H1 (cell line): ENCODE results near the gene TLE4. TPM values are rescaled to one million over a fixed set of nuclear protein-coding genes. Genes with fewer than 3 reads are reported as not detected.

Source experiments
- CTCF ChIA-PET: fragments of 300-600 bp; sonication (Branson Sonifier 250); formaldehyde crosslinking; loops from one replicate; lab custom pipeline; 2021; ENCODE audit not compliant: partially characterized antibody; lab: Charles Lee
- POLR2A ChIA-PET: fragments of 300-600 bp; sonication (Branson Sonifier 250); formaldehyde crosslinking; loops from one replicate; lab custom pipeline; 2021; ENCODE audit warnings: inconsistent platforms; ENCODE audit not compliant: partially characterized antibody; lab: Charles Lee
- DNase-seq, 2 experiments: peaks; one replicate each; pipeline versions ENCODE4 v3.0.0 to v3.0.0-alpha.2; 2010 to 2022; ENCODE audit warnings: low spot score in 2 of 2, low read depth in 1 of 2, mixed read lengths in 1 of 2
- FAIRE-seq: peaks from 2 replicates; lab custom pipeline; 2011; peaks lifted over from hg19 to GRCh38; lab: Jason Lieb, UNC
- H2AFZ ChIP-seq: 2 replicates; pipeline ENCODE4 v1.8.1; 2012; ENCODE audit warnings: low read length, inconsistent platforms
- H2AK5ac ChIP-seq: 2 replicates; pipeline ENCODE4 v1.6.1; 2013; ENCODE audit warnings: low read depth, low read length
- H2BK120ac ChIP-seq: replicated peaks from 2 replicates; pipeline ENCODE3; 2013; ENCODE audit warnings: low read depth, low read length, inconsistent platforms
- H2BK12ac ChIP-seq: 2 replicates; pipeline ENCODE4 v1.6.1; 2013; ENCODE audit warnings: low read depth, low read length
- H2BK15ac ChIP-seq: 2 replicates; pipeline ENCODE4 v1.6.1; 2013; ENCODE audit warnings: low read length
- H2BK20ac ChIP-seq: 2 replicates; pipeline ENCODE4 v1.6.1; 2013; ENCODE audit warnings: low read length
- H2BK5ac ChIP-seq: 2 replicates; pipeline ENCODE4 v1.6.1; 2013; ENCODE audit warnings: low read depth, low read length
- H3K14ac ChIP-seq: 2 replicates; pipeline ENCODE4 v1.6.1; 2013; ENCODE audit warnings: inconsistent platforms; ENCODE audit not compliant: insufficient read length
- H3K18ac ChIP-seq: 2 replicates; pipeline ENCODE4 v1.6.1; 2013; ENCODE audit warnings: low read length; ENCODE audit errors: extremely low read depth
- H3K23ac ChIP-seq: 2 replicates; pipeline ENCODE4 v1.6.1; 2013; ENCODE audit warnings: inconsistent platforms; ENCODE audit not compliant: insufficient read length
- H3K23me2 ChIP-seq: 2 replicates; pipeline ENCODE4 v1.6.1; 2013; ENCODE audit warnings: low read depth, low read length
- H3K27ac ChIP-seq: 2 replicates; pipeline ENCODE4 v1.6.1; 2011; ENCODE audit warnings: low read depth, low read length, inconsistent platforms
- H3K27me3 ChIP-seq, 4 experiments: replicated peaks in 1 of 4; 1 replicate in 1 of 4; 2 replicates in 3 of 4; pipeline versions ENCODE4 v1.6.1 to v1.8.1; 2011 to 2013; ENCODE audit warnings: low read length in 3 of 4, mild to moderate bottlenecking in 3 of 4, inconsistent platforms in 2 of 4, mixed read lengths in 2 of 4, moderate library complexity in 1 of 4; ENCODE audit not compliant: control insufficient read depth in 3 of 4, insufficient read depth in 3 of 4; ENCODE audit errors: extremely low read depth in 1 of 4
- H3K36me3 ChIP-seq, 4 experiments: 2 replicates each; pipeline versions ENCODE4 v1.6.1 to v1.8.1; 2011 to 2013; ENCODE audit warnings: mild to moderate bottlenecking in 4 of 4, low read length in 3 of 4, moderate library complexity in 2 of 4, control low read depth in 1 of 4, inconsistent platforms in 1 of 4; ENCODE audit not compliant: insufficient read depth in 4 of 4, control insufficient read depth in 2 of 4
- H3K4ac ChIP-seq: replicated peaks from 2 replicates; pipeline ENCODE3; 2013; ENCODE audit warnings: low read length, low read depth, mixed read lengths, inconsistent platforms; ENCODE audit not compliant: insufficient read length
- H3K4me1 ChIP-seq, 4 experiments: replicated peaks in 1 of 4; 1 replicate in 1 of 4; 2 replicates in 3 of 4; pipeline versions ENCODE4 v1.6.1 to v1.8.1; 2011 to 2013; ENCODE audit warnings: low read length in 3 of 4, inconsistent platforms in 2 of 4, mixed read lengths in 1 of 4; ENCODE audit not compliant: insufficient read depth in 4 of 4, control insufficient read depth in 3 of 4
- H3K4me2 ChIP-seq, 2 experiments: 2 replicates each; pipeline versions ENCODE4 v1.6.1 to v1.8.1; 2011 to 2013; ENCODE audit warnings: low read depth in 2 of 2, low read length in 2 of 2, control low read depth in 1 of 2, inconsistent platforms in 1 of 2, mild to moderate bottlenecking in 1 of 2; ENCODE audit not compliant: insufficient read depth in 1 of 2
- H3K4me3 ChIP-seq, 4 experiments: fragments of 200-600, 300-600 bp in 1 of 4; sonication (generic), shearing (Covaris generic), sonication (Bioruptor Twin) in 1 of 4; 2 replicates each; pipeline versions ENCODE4 v1.5.1 to v1.8.1; 2011 to 2016; ENCODE audit warnings: low read length in 4 of 4, low read depth in 3 of 4, control low read depth in 2 of 4, inconsistent platforms in 2 of 4, mild to moderate bottlenecking in 2 of 4, mixed read lengths in 1 of 4, moderate library complexity in 1 of 4; ENCODE audit not compliant: insufficient read depth in 2 of 4; ENCODE audit errors: extremely low read depth in 1 of 4
- H3K56ac ChIP-seq: replicated peaks from 2 replicates; pipeline ENCODE3; 2013; ENCODE audit warnings: low read depth, mild to moderate bottlenecking, mixed read lengths, low read length, inconsistent platforms; ENCODE audit not compliant: insufficient read length
- H3K79me1 ChIP-seq: 2 replicates; pipeline ENCODE4 v1.6.1; 2013; ENCODE audit warnings: low read depth, low read length, control low read depth
- H3K79me2 ChIP-seq, 2 experiments: 2 replicates each; pipeline versions ENCODE4 v1.6.1 to v1.8.1; 2012 to 2013; ENCODE audit warnings: low read length in 2 of 2, mild to moderate bottlenecking in 2 of 2, inconsistent platforms in 1 of 2; ENCODE audit not compliant: insufficient read depth in 2 of 2, control insufficient read depth in 1 of 2
- H3K9ac ChIP-seq, 4 experiments: replicated peaks in 1 of 4; 1 replicate in 1 of 4; 2 replicates in 3 of 4; pipeline versions ENCODE4 v1.6.1 to v1.8.1; 2011 to 2013; ENCODE audit warnings: low read depth in 3 of 4, low read length in 3 of 4, control low read depth in 2 of 4, mild to moderate bottlenecking in 2 of 4, moderate library complexity in 2 of 4, inconsistent platforms in 1 of 4; ENCODE audit errors: extremely low read depth in 1 of 4
- H3K9me3 ChIP-seq, 2 experiments: 2 replicates each; pipeline versions ENCODE4 v1.6.1 to v1.8.1; 2012 to 2013; ENCODE audit warnings: mild to moderate bottlenecking in 2 of 2, moderate library complexity in 2 of 2, control low read depth in 1 of 2, inconsistent platforms in 1 of 2, low read depth in 1 of 2, low read length in 1 of 2, mixed read lengths in 1 of 2; ENCODE audit not compliant: insufficient read depth in 2 of 2
- H4K20me1 ChIP-seq, 2 experiments: replicated peaks in 1 of 2; 2 replicates each; pipeline versions ENCODE3 to v1.8.1; 2011 to 2013; ENCODE audit warnings: inconsistent platforms in 2 of 2, low read length in 2 of 2, mild to moderate bottlenecking in 1 of 2; ENCODE audit not compliant: insufficient read depth in 2 of 2, control insufficient read depth in 1 of 2
- H4K5ac ChIP-seq: 2 replicates; pipeline ENCODE4 v1.6.1; 2013; ENCODE audit warnings: low read length, low read depth, mixed read lengths, inconsistent platforms; ENCODE audit not compliant: insufficient read length
- H4K8ac ChIP-seq: 2 replicates; pipeline ENCODE4 v1.8.0; 2013; ENCODE audit warnings: mild to moderate bottlenecking, moderate library complexity, low read length, inconsistent platforms; ENCODE audit not compliant: insufficient read depth; ENCODE audit errors: extremely low read depth
- H4K91ac ChIP-seq: replicated peaks from 2 replicates; pipeline ENCODE3; 2013; ENCODE audit warnings: low read length, mixed read lengths, inconsistent platforms; ENCODE audit not compliant: insufficient read length
- BACH1 ChIP-seq: IDR thresholded peaks from 2 replicates; pipeline ENCODE4 v1.6.1; 2012; ENCODE audit warnings: low read length, improper control_type of control experiment
- CBX8 ChIP-seq: fragments of 300-800, 300-1000 bp; sonication (generic); IDR thresholded peaks from 2 replicates; pipeline ENCODE4 v1.7.1; 2016; ENCODE audit warnings: low read depth, low read length, borderline replicate concordance
- EZH2 ChIP-seq: fragments of 200-600 bp; sonication (generic); IDR thresholded peaks from 2 replicates; pipeline ENCODE4 v1.7.1; 2012; ENCODE audit warnings: low read depth, mild to moderate bottlenecking, moderate library complexity, low read length, inconsistent platforms; ENCODE audit not compliant: severe bottlenecking
- JUN ChIP-seq: IDR thresholded peaks from 2 replicates; pipeline ENCODE4 v1.6.1; 2011; ENCODE audit warnings: low read depth, mild to moderate bottlenecking, improper control_type of control experiment, low read length
- KDM1A ChIP-seq: fragments of 200-600, 300-600 bp; sonication (generic); IDR thresholded peaks from 2 replicates; pipeline ENCODE4 v1.7.1; 2016; ENCODE audit warnings: mild to moderate bottlenecking, low read length, borderline replicate concordance
- KDM4A ChIP-seq: IDR thresholded peaks from one replicate; pipeline ENCODE4 v1.7.1; 2012; ENCODE audit warnings: low read depth, mild to moderate bottlenecking, moderate library complexity, low read length, inconsistent platforms; ENCODE audit not compliant: severe bottlenecking
- MAFK ChIP-seq: IDR thresholded peaks from 2 replicates; pipeline ENCODE4 v1.6.1; 2012; ENCODE audit warnings: low read depth, mild to moderate bottlenecking, improper control_type of control experiment, low read length
- RFX5 ChIP-seq: IDR thresholded peaks from 2 replicates; pipeline ENCODE4 v1.6.1; 2011; ENCODE audit warnings: low read depth, low read length, improper control_type of control experiment, borderline replicate concordance
- TEAD4 ChIP-seq: IDR thresholded peaks from 2 replicates; pipeline ENCODE4 v1.6.1; 2012; ENCODE audit warnings: low read depth, low read length, inconsistent platforms, mixed read lengths
- WGBS, 2 experiments: shearing (Covaris generic) in 1 of 2; methylation state at CpG; one replicate each; pipeline versions ENCODE4 v1.1.6 to v1.1.7; 2013 to 2015; ENCODE audit warnings: low lambda C conversion rate in 2 of 2, mixed read lengths in 2 of 2, inconsistent platforms in 1 of 2, low coverage in 1 of 2, missing lambda C conversion rate in 1 of 2; ENCODE audit not compliant: insufficient replicate concordance in 2 of 2, insufficient coverage in 1 of 2, insufficient read length in 1 of 2; ENCODE audit errors: extremely low coverage in 1 of 2, missing lambda C conversion rate in 1 of 2; 5-methylcytosine and 5-hydroxymethylcytosine counted together
- polyA plus RNA-seq, 7 experiments: library from polyadenylated mRNA; depleted of rRNA in 3 of 7; stranded (reverse) in 5 of 7; unstranded in 2 of 7; fragments of >200 nt in 5 of 7; fragments of 200-250 nt in 2 of 7; gene quantifications; 1 replicate in 5 of 7; 2 replicates in 1 of 7; 4 replicates in 1 of 7; pipeline versions ENCODE4 v1.2.1 to v1.2.3, GENCODE V29; 2011 to 2013; ENCODE audit warnings: missing spikeins in 2 of 7, mixed read lengths in 2 of 7
- total RNA-seq: library from RNA; stranded (reverse); fragmentation: NEBNext Ultra II Directional; extraction: Animal tissue kit (Norgen Biotek cat#: 25700); gene quantifications from 2 replicates; pipeline ENCODE4 v1.2.1, GENCODE V29; 2021
- TF ChIP-seq, protein P1 (sequence below): IDR thresholded peaks from 2 replicates; pipeline ENCODE4 v1.6.1; 2011; ENCODE audit warnings: low read length, improper control_type of control experiment

The TLE4 gene
- total and polyA plus RNA-seq, 2 of the 8 experiments (the other 6 are each of a cell fraction or from before 2014, with no cell fraction given), result 32.4 to 36.9 TPM

DNA sequence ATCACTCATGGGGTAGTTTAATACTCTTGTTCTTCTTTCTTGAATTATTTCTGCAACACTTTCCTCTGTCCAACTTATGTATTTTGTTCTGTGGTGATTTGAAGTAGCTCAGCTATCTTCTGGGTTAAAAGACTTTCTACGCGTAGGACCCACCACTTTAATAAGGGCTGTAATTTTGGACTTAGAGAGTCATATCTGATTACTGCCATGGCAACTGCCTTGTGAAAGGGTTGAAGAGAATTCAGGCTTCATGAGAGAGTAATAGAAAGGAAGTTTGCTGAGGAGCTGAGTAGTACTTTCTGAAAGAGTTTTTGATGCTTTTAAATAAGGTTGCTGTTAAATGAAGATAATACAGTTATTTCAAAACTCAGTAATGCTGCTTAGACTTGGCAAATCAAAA is 89.5 kb downstream of the TLE4 start:
- Histone ChIP-seq H4K91ac (no peak overlapping the region), H2AFZ (no peak overlapping the region), H3K56ac (no peak overlapping the region), H3K27ac (no peak overlapping the region), H3K27me3 (no peaks in the 10 kb centered on the region), H3K4ac (no peak overlapping the region), H2BK5ac (no peak overlapping the region), H3K4me3 (no peak overlapping the region), H3K36me3 (no peaks in the 10 kb centered on the region; a peak in 1 of 8 replicates), H3K18ac (no peak overlapping the region), H3K79me2 (0 out of 4 replicates have a peak, but pooled peaks cover 0 to 3% of the 10 kb centered on the region in 2 experiments), H4K8ac (no peak overlapping the region), H3K9ac (no peak overlapping the region), H3K4me2 (peak overlapping the region in 1 of 2 experiments; percentile 58; a peak in 1 of 4 replicates), H3K79me1 (no peaks in the 10 kb centered on the region), H3K14ac (no peak overlapping the region), H3K9me3 (no peaks in the 10 kb centered on the region), H4K5ac (no peak overlapping the region), H2BK12ac (no peak overlapping the region), H2BK120ac (no peak overlapping the region), H3K23me2 (no peaks in the 10 kb centered on the region), H3K4me1 (peaks cover 9 to 30% (median 16%) of the 10 kb centered on the region in 4 experiments), H2BK15ac (no peak overlapping the region), H3K23ac (no peak overlapping the region), H2BK20ac (no peak overlapping the region)
- no peak for DNase-seq
- POLR2A ChIA-PET, result interaction anchor here (0.6 to 1.0 kb wide), 2 partner anchors 12 to 90 kb away, joined by 3 read pairs; partner anchors contain the start of gene TLE4
- CTCF ChIA-PET, result interaction anchor here (1.1 kb wide), 1 partner anchor 1221 kb away, joined by 3 read pairs; no protein-coding TSS in a partner anchor
- FAIRE-seq, result no peak
- WGBS, 2 experiments, result 88% methylated on average over 2 of the region's 2 CpGs; no CpG with 5 or more reads in 1 of the 2 experiments
- no peak for TF ChIP-seq TEAD4
- no peak for TF ChIP-seq KDM4A
- TF ChIP-seq CBX8, result no peak
- TF ChIP-seq EZH2, result no peak
- TF ChIP-seq JUN, result no peak
- TF ChIP-seq BACH1, result no peak
- TF ChIP-seq MAFK, result no peak
- TF ChIP-seq KDM1A, result no peak
- no peak for TF ChIP-seq RFX5
- TF ChIP-seq, protein P1, sequence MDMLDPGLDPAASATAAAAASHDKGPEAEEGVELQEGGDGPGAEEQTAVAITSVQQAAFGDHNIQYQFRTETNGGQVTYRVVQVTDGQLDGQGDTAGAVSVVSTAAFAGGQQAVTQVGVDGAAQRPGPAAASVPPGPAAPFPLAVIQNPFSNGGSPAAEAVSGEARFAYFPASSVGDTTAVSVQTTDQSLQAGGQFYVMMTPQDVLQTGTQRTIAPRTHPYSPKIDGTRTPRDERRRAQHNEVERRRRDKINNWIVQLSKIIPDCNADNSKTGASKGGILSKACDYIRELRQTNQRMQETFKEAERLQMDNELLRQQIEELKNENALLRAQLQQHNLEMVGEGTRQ, result no peak
- TF ChIP-seq, all 59 proteins: peak for 0
- Histone ChIP-seq H2AK5ac (no peak overlapping the region), H4K20me1 (no peaks in the 10 kb centered on the region)
